Heart right ventricle (tissue), 16 donors: ENCODE results near the gene MEGF10. TPM values are rescaled to one million over a fixed set of nuclear protein-coding genes. Genes with fewer than 3 reads are reported as not detected.

ENCODE experiments used
- ATAC-seq, 8 donors: fragments of 200-7000 bp; cut with Tn5 transposase; one replicate each; pipeline ENCODE4 v1.9.1; 2020; ENCODE audit warnings: mild to moderate bottlenecking in 8 of 8, moderate library complexity in 8 of 8, moderate number of reproducible peaks in 1 of 8
- DNase-seq, 2 donors: peaks; one replicate each; pipeline ENCODE4 v3.0.0-alpha.2; 2020
- H3K27ac ChIP-seq, 10 donors: fragments of 200-600 bp; sonication (generic) in 2 of 10; one replicate each; pipeline versions ENCODE4 v1.5.0 to v1.8.0; 2020 to 2022; ENCODE audit warnings: mild to moderate bottlenecking in 3 of 10
- H3K27me3 ChIP-seq, 7 donors: fragments of 200-600 bp; one replicate each; pipeline ENCODE4 v1.8.0; 2021 to 2022; ENCODE audit warnings: mild to moderate bottlenecking in 2 of 7
- H3K36me3 ChIP-seq, 9 donors: fragments of 200-600 bp; sonication (generic) in 1 of 9; one replicate each; pipeline versions ENCODE4 v1.5.0 to v1.8.0; 2020 to 2022; ENCODE audit warnings: mild to moderate bottlenecking in 2 of 9
- H3K4me1 ChIP-seq, 9 donors: fragments of 200-600 bp; sonication (generic) in 1 of 9; one replicate each; pipeline versions ENCODE4 v1.5.0 to v1.8.0; 2020 to 2022; ENCODE audit warnings: mild to moderate bottlenecking in 4 of 9
- H3K4me3 ChIP-seq, 10 donors: fragments of 200-600 bp; sonication (generic) in 2 of 10; one replicate each; pipeline versions ENCODE4 v1.5.0 to v1.8.0; 2020 to 2022; ENCODE audit warnings: mild to moderate bottlenecking in 7 of 10, moderate library complexity in 2 of 10
- H3K9me3 ChIP-seq, 11 donors: fragments of 200-600 bp in 10 of 11; sonication (generic) in 2 of 11; one replicate each; pipeline versions ENCODE4 v1.5.0 to v1.8.0; 2013 to 2022; ENCODE audit warnings: mild to moderate bottlenecking in 2 of 11, control low read depth in 1 of 11, moderate library complexity in 1 of 11
- WGBS, 2 donors: extraction: QIAGEN DNeasy Blood & Tissue Kit; methylation state at CpG; one replicate each; pipeline ENCODE4 v1.1.7; 2013; ENCODE audit warnings: inconsistent platforms in 1 of 2; 5-methylcytosine and 5-hydroxymethylcytosine counted together
- intact Hi-C, 10 donors: fragments of 100-400 bp; cut with DNase I; formaldehyde crosslinking; loops; one replicate each; pipeline versions ENCODE4 v1.11.1 to v1.14.2; 2022
- polyA plus RNA-seq, 2 donors: library from polyadenylated mRNA; stranded (reverse); fragments of 200-250 nt; gene quantifications; one replicate each; pipeline ENCODE4 v1.2.3, GENCODE V29; 2013
- total RNA-seq, 10 donors: library from RNA; stranded (reverse); fragmentation: NEBNext Ultra II Directional in 3 of 10; extraction: Animal tissue kit (Norgen Biotek cat#: 25700) in 3 of 10; gene quantifications; one replicate each; pipeline versions ENCODE4 v1.2.1 to v1.2.4, GENCODE V29; 2021 to 2023
- TF ChIP-seq, protein P1 (sequence below), 9 donors: fragments of 200-600 bp; sonication (generic) in 2 of 9; IDR thresholded peaks; one replicate each; pipeline versions ENCODE4 v1.5.0 to v1.8.0; 2021 to 2022; ENCODE audit warnings: antibody characterized with exemption in 9 of 9, mild to moderate bottlenecking in 5 of 9, moderate library complexity in 1 of 9
- donor health status: Arrhythmogenic right ventricular cardiomyopathy.
- donor health status: ischemic (EF 13 %, LVEDD 7.1; RV severe dilation, severe dysfunction).
- donor health status: healthy with polysubstance abuse.
- donor health status: DM: no; HTN: yes; CAD: no.
- donor health status: DM: no; HTN: no; CAD: no.
- donor health status: ischemic (EF 25% LVEDD 6.9; RV normal size, moderate dysfunction).
- donor health status: ischemic (EF 25% LVEDD 5.7; RV mildly dilated, moderate dysfunction).
- donor health status: healthy.
- donor health status: DM: yes; HTN: yes; CAD: no.
- donor health status: Ischemic cardiomyopathy.
- donor health status: ischemic (EF 35%, LVEDD 5.7; RV mildly dilated, moderate dysfunction).
- donor health status: nonischemic (EF 11% LVEDD 7.7; RV severe dilation, severe dysfunction).
- donor health status: DM: yes; HTN: yes; CAD: no.
- donor health status: PGD.
- donor health status: ischemic (EF 29% LVEDD 5.4; RV normal size, mild dysfunction).
- donor health status: nonischemic (EF 23%, LVEDD 6.1; RV moderate dilation, normal function).

Gene MEGF10
- total and polyA plus RNA-seq, 12 donors, result 0.02 to 1.0 (median 0.24) TPM; not detected in 1

GRCh38 chr5:127429928-127430327, 139.3 kb downstream of the MEGF10 start:
- Histone ChIP-seq H3K4me3 (no peak overlapping the region), H3K36me3 (no peaks in the 10 kb centered on the region), H3K27ac (no peak overlapping the region), H3K9me3 (no peaks in the 10 kb centered on the region), H3K27me3 (no peaks in the 10 kb centered on the region), H3K4me1 (peaks cover 0 to 11% (median 8%) of the 10 kb centered on the region in 9 donors)
- intact Hi-C loops, result loop anchor here in 1 of 10 donors (10.0 kb wide), 1 partner anchor 105 kb away; no protein-coding TSS in a partner anchor
- TF ChIP-seq, protein P1, sequence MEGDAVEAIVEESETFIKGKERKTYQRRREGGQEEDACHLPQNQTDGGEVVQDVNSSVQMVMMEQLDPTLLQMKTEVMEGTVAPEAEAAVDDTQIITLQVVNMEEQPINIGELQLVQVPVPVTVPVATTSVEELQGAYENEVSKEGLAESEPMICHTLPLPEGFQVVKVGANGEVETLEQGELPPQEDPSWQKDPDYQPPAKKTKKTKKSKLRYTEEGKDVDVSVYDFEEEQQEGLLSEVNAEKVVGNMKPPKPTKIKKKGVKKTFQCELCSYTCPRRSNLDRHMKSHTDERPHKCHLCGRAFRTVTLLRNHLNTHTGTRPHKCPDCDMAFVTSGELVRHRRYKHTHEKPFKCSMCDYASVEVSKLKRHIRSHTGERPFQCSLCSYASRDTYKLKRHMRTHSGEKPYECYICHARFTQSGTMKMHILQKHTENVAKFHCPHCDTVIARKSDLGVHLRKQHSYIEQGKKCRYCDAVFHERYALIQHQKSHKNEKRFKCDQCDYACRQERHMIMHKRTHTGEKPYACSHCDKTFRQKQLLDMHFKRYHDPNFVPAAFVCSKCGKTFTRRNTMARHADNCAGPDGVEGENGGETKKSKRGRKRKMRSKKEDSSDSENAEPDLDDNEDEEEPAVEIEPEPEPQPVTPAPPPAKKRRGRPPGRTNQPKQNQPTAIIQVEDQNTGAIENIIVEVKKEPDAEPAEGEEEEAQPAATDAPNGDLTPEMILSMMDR (IDR thresholded peaks at IDR 0.05), result no peak
- no peak for DNase-seq
- ATAC-seq, result no peak

DNA sequence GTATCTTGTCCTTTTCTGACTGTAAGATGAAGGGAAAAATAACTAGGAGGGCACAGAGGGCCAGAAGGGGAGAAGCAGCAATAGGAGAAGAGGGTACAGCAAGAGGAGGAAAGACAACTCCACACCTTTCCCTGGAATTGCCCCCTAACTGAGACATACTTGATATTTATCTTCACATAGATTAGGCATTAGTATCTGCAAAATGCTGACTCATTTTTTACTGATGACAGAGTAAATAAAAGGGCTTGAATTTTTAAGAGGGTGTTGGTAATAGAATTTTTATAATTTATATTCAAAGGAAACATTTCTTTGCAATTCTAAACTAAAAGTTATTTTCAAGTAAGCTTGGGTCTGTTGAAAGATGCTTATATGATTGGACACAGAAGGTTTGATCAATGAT, 140.0 kb downstream of the MEGF10 start:
- H3K9me3 ChIP-seq, result no peaks in the 10 kb centered on the region
- no peaks in the 10 kb centered on the region for H3K27me3 ChIP-seq
- no peaks in the 10 kb centered on the region for H3K36me3 ChIP-seq
- TF ChIP-seq, protein P1 (IDR thresholded peaks at IDR 0.05), result no peak
- no peak overlapping the region for H3K4me3 ChIP-seq
- H3K4me1 ChIP-seq, result peaks cover 0 to 9% (median 6%) of the 10 kb centered on the region in 9 donors
- intact Hi-C loops, result loop anchor here in 1 of 10 donors (10.0 kb wide), 1 partner anchor 106 kb away; no protein-coding TSS in a partner anchor
- no peak for DNase-seq
- no peak for ATAC-seq
- no peak overlapping the region for H3K27ac ChIP-seq

DNA sequence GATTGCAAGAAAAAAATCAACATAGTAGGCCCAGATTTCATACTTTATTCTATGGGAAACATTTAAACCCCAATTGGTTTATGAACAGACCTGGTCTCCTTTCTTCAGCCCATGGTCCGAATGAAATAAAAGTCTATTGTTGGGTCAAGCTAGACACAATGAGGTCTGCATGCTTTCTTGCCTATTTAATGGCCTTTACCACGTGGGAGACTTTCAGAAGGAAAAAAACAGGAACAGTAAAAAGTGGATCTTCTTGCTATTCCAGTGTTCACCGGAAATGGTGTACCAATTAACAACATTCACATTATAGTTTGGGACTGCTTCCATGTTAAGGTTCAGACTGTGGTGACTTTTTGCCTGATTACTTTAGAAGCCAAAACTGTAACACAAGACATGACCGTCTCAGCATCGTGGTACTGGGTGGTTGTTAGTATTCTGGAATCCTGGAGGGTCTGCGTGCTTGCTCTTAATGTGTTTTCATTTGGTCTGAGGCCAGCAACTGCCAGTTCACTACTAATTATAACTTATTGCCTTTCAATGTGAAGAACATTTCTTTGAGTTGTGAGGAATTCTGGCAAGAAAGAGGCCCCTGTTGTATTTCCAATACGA, 141.5 kb downstream of the MEGF10 start:
- WGBS, 2 donors, result 68 to 74% methylated on average over 7 of the region's 7 CpGs
- Histone ChIP-seq H3K9me3 (no peaks in the 10 kb centered on the region), H3K4me1 (peaks cover 0 to 9% (median 0%) of the 10 kb centered on the region in 9 donors), H3K27ac (no peak overlapping the region), H3K36me3 (no peaks in the 10 kb centered on the region), H3K4me3 (no peak overlapping the region), H3K27me3 (no peaks in the 10 kb centered on the region)
- DNase-seq (no peak), ATAC-seq (no peak)
- intact Hi-C loops, result loop anchor here in 1 of 10 donors (10.0 kb wide), 1 partner anchor 107 kb away; no protein-coding TSS in a partner anchor
- TF ChIP-seq, protein P1 (IDR thresholded peaks at IDR 0.05), result no peak

DNA sequence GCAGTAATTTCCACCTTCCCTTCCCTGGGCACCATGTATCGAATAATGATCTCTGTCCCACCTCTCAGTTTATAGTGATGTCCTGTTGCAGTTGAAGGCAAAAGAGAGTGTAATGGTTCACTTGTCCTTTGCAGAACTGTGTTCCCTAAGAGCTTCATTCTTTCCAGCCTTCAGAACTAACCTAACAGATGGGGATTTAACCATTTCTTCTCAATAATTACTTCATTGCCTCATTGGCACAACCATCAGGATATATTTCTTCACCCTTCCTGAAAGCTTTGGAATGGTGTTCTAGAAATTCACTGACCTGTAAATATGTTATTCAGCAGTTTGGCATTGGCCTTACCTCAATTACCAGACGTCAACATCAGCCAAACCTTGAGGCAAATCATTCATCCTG, 142.9 kb downstream of the MEGF10 start:
- ATAC-seq (no peak), DNase-seq (no peak)
- Histone ChIP-seq H3K9me3 (no peaks in the 10 kb centered on the region), H3K27me3 (peaks cover 0 to 5% (median 0%) of the 10 kb centered on the region in 7 donors), H3K36me3 (no peaks in the 10 kb centered on the region), H3K4me3 (no peak overlapping the region), H3K27ac (no peak overlapping the region), H3K4me1 (peaks cover 0 to 4% (median 0%) of the 10 kb centered on the region in 9 donors)
- WGBS, 2 donors, result 81 to 91% methylated on average over 2 of the region's 2 CpGs
- TF ChIP-seq, protein P1 (IDR thresholded peaks at IDR 0.05), result no peak
- intact Hi-C loops, result loop anchor here in 1 of 10 donors (10.0 kb wide), 1 partner anchor 109 kb away; no protein-coding TSS in a partner anchor
